ENCODE data around the gene PELI2. TPM values are rescaled to one million over a fixed set of nuclear protein-coding genes. Genes with fewer than 3 reads are reported as not detected.

The PELI2 gene
- total RNA-seq, 1 donor from 2014 or later = 15.5 TPM

DNA sequence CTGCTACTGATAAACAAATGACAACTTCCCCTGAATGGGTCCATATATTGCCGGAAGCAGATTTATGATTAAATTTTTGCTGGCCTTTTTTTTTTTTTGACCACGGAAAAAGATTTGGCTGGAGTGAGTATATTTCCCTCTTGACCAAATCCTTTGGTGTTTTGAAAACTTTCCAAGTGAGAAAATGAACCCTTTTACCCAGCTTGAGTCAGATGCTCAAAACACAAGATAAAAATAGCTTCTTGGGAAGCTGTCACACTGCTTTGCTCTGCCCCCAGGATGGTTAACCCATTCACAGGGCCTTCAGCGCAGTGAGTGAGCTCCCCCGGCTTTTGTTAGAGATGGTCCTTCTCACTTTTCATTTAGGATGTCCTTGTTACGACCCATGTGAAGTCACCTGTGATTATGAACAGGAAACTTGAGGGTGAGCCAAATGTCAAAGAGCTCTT, 224.3 kb downstream of the PELI2 start:
- DNase-seq (ENCODE audit: low spot score) = no peak

DNA sequence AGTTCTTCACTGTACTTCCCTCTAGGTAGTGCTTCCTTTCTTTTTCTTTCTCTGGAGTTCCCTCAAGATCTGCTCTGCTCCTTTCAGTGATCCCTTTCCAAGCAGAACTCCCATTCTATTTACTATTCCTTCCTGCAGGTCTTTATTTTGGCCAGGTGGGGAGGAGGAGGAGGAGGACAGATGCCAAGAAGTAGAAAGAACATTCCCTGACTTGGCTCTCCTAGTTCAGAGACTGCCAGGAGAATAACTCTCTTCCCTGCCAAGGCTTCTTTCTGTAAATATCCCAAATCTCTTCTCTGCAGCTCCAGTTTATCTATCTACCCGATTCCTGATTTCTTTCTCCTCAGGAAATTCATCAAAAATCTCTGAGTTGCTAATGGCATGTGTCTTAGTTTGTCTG, 231.7 kb downstream of the PELI2 start:
- no peak for DNase-seq (ENCODE audit: low spot score)
